COLO668 (cell line): Measurements from ENCODE around the gene SKIL.

Source experiments
- DNase-seq: peaks from one replicate; lab custom pipeline; 2025; ENCODE audit not compliant: unreplicated experiment; lab: John Stamatoyannopoulos, UW

SKIL gene

GRCh38 chr3:170350515-170351413 lies 6.8 kb upstream of the SKIL start:
- no peak for DNase-seq

- DNase-seq: no peak
These were observed 4.6 kb upstream of the SKIL start for GRCh38 chr3:170352936-170353335.

GRCh38 chr3:170353485-170353884 lies 4.0 kb upstream of the SKIL start:
- DNase-seq: no peak

DNA sequence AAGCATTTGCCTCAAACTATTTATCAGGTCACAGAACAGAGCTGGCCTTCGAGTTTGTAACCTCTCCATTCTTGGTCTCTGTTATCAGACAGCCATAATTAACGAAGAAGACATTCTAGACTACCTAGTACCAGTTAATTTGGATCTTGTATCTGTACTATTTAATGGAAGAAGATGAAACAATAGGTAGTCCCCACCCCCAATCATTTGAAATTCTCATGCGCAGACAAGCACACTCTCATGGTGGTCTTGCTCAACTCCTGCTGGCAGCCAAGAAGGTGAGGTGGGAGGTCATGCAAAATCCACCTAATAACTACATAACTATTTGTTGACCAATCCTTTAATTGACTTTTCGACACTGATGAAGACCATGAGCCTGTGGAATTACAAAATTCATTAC lies 2.8 kb upstream of the SKIL start:
- no peak for DNase-seq

GRCh38 chr3:170355738-170356595 lies 1.5 kb upstream of the SKIL start:
- no peak for DNase-seq

DNA sequence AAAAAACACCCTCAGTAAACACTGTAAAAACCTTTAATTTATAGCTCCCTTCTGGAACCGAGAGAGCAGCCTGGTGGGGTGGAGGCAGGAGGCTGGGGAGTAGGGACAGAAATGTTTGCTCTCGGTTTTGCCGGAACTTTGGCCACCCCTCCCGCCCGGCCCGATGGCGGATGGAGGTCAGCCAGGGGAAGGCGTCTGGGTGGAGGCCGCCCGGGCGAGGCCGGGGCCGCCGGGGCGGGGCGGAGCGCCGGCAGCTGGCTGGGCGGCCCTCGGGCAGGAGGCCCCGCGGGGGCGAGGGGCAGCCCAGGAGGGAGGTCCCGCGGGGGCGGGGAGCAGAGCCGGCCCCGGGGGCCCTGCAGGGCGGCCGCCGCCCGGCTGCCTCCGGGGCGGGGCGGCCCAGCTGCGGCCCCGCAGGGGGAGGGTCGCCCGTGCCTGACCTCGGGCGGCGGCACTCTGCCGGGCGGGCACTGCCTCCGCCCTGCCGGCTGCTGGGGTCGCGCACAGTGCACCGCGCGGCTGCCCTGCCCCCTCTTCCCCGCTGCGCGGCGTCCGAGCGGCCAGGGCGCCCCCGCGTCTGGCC lies 829 bp upstream of the SKIL start:
- DNase-seq: peak; percentile 85

DNA sequence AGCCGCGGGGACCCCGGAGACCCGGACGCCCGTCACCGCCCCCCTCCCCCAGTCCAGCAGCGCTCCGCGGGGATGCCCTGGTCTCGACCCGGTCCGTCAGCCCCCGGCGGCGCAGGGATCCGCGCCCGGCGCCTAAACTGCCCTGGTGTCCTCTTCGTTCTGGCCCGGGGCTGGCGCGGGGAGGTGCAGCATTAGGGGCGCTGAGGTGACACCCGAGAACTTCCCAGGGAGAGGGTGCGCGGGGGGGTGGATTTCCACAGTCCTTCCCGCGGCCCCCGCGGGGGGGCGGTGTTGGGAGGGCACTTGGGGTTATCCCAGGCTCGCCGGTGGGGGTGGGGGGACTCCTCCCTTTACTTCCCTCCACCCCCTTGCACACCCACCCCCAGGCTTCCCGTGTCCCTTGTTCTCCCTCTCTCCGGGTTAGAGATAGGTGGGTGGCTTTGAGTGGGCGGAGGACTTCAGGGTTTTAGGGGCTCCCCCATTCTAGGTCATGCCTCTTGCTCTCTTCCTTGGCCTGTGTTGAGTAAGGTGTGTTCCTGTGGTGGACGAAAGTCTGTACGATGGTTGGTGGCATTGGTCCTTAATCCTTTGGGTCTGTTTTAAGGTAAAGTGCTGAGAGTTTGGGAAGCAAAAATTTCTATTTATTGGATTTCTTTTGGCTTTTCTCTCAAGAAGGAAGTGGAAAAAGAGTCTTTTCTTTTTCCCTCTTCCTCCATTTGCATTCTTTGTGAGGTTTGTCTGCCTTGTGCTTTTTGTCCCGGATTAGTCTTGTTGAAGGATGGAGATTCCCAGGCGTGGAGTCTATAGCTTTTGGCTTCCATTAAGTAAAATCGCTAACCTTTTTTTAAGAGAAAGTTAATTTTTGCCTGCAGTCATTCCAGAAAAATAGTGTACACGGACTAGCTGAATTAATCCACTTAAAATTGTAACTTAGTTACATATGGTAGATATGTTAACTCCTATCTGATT lies 811 bp downstream of the SKIL start:
- peak; percentile 73 for DNase-seq

DNA sequence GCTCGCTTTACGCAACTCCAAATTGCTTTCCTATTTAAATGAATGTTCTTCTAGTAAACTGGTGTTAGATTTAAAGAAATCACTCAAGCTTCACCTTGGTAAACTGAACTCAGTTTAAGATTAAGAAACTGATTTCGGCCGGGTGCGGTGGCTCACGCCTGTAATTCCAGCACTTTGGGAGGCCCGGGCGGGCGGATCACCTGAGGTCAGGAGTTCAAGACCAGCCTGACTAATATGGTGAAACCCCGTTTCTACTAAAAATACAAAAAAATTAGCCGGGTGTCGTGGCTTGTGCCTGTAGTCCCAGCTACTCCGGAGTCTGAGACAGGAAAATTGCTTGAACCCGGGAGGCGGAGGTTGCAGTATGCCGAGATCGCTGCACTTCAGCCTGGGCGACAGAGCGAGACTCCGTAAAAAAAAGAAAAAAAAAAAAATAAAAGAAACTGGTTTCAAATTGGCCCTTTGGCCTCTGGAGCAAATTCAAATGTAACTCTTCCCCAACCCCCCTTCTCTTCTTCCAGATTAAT lies 1.7 kb downstream of the SKIL start:
- DNase-seq: no peak

DNA sequence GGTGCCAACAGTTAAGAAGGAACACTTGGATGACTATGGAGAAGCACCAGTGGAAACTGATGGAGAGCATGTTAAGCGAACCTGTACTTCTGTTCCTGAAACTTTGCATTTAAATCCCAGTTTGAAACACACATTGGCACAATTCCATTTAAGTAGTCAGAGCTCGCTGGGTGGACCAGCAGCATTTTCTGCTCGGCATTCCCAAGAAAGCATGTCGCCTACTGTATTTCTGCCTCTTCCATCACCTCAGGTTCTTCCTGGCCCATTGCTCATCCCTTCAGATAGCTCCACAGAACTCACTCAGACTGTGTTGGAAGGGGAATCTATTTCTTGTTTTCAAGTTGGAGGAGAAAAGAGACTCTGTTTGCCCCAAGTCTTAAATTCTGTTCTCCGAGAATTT lies 3.0 kb downstream of the SKIL start:
- DNase-seq: no peak

GRCh38 chr3:170360916-170361315 lies 3.4 kb downstream of the SKIL start:
- no peak for DNase-seq

DNA sequence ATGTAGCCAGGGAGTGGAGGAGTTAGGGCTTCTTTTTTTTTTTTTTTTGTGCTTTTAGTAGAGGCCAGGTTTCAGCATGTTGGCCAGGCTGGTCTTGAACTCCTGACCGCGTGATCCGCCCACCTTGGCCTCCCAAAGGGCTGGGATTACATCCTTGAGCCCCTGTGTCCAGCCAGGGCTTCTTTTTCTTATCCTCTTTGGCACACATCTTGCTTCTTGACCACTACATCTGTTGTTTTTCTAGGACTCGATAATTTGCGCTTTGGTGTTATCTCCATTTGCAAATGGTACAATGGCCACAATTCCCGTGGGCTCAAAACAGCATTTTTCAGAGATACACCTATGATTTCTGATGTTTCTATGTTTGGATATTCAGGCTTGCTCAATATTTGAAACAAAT lies 4.2 kb downstream of the SKIL start:
- DNase-seq: no peak

- DNase-seq: no peak
These were observed 6.0 kb downstream of the SKIL start for GRCh38 chr3:170363471-170363994.

GRCh38 chr3:170364965-170365364 lies 7.5 kb downstream of the SKIL start:
- DNase-seq: no peak

DNA sequence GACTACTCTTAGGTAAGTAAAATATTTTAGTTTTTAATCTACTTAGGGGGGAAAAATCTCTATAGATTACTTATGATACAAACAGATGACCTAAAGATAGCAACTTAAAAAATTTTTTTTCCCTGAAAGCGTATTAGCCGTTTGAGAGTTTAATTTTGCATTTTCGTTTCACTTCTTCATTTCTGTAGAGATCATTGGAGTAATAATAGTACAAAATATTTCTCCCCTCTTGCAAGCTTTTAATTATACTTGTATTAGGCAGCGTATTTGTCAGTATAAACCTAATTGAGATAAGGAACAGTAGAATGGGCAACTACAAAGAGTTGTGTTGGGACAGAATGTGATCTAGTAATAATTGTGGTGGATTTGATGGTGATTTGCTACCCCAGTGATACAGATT lies 10.3 kb downstream of the SKIL start:
- DNase-seq: no peak

- DNase-seq: no peak
These were observed 11.4 kb downstream of the SKIL start for GRCh38 chr3:170368921-170369320.

GRCh38 chr3:170372190-170372879 lies 14.8 kb downstream of the SKIL start:
- DNase-seq: no peak

DNA sequence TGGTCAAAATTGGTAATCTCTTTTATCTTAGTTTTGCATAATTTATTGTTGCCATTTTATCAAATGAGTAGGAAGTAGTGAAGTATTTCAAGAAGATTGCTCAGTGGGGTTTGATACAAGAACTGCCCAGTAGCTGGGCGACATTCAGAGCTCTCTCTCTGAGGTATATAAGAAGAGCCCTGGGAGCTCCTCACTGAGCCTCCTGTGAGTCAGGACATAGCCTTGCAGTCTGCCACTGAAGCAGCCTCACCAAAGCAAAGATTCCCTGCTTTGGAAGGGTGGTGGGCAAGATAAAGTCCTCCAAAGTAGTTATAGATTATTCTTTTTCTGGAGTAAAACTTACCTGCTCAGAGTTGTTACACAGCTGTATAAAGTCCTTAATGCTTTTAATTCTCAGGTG lies 26.1 kb downstream of the SKIL start:
- DNase-seq: no peak

DNA sequence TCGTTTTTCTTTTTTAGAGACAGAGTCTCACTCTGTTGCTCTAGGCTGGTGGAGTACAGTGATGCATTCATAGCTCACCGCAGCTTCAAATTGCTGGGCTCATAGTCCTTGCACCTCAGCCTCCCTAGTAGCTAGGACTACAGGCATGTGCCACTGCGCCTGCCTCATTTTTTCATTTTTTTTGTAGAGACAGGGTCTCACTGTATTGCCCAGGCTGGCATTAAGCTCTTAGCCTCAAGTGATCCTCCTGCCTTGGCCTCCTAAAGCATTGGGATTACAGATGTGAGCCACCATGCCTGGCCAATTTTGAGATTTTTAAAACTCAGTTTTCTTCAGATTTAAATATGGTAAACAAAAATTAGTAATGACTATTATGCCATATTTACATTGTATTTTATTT lies 29.0 kb downstream of the SKIL start:
- DNase-seq: no peak

- DNase-seq: no peak
These were observed 30.4 kb downstream of the SKIL start for GRCh38 chr3:170387950-170388349.

DNA sequence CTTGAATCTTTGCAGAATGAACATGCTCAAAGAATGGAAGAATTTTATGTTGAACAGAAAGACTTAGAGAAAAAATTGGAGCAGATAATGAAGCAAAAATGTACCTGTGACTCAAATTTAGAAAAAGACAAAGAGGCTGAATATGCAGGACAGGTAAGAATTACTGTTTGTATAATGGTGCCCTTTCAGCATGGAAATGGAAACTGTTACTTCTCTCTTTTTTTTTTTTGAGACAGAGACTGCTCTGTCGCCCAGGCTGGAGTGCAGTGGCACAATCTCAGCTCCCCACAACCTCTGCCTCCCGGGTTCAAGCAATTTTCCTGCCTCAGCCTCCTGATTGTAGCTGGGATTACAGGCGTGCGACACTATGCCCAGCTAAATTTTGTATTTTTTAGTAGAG lies 33.6 kb downstream of the SKIL start:
- DNase-seq: no peak
